HepG2 (cell line): ENCODE results near the gene BMPR2. TPM values are rescaled to one million over a fixed set of nuclear protein-coding genes. Genes with fewer than 3 reads are reported as not detected.

Experiments
- AKNA ChIP-seq: sonication (generic); formaldehyde crosslinking; IDR thresholded peaks from 2 replicates; pipeline ENCODE4 v1.4.0; 2020; ENCODE audit warnings: missing genetic modification reagents, borderline replicate concordance
- DBP ChIP-seq: sonication (generic); formaldehyde crosslinking; IDR thresholded peaks from 2 replicates; pipeline ENCODE4 v1.4.0; 2020; ENCODE audit warnings: missing genetic modification reagents; ENCODE audit errors: not compliant biosample characterization
- DMAP1 ChIP-seq: IDR thresholded peaks from 2 replicates; pipeline ENCODE4 v1.6.1; 2016
- GTF2F1 ChIP-seq: fragments of 150-350 bp; IDR thresholded peaks from 2 replicates; pipeline ENCODE4 v1.6.1; 2014; ENCODE audit warnings: low read length
- KAT8 ChIP-seq: IDR thresholded peaks from 2 replicates; pipeline ENCODE4 v1.6.1; 2016; ENCODE audit warnings: missing genetic modification reagents, missing compliant biosample characterization
- KDM5B ChIP-seq: sonication (generic); formaldehyde crosslinking; IDR thresholded peaks from 2 replicates; pipeline ENCODE4 v1.4.0; 2020; ENCODE audit warnings: missing genetic modification reagents, mild to moderate bottlenecking, borderline replicate concordance
- MIXL1 ChIP-seq: IDR thresholded peaks from 2 replicates; pipeline ENCODE4 v1.6.1; 2016
- MLX ChIP-seq: IDR thresholded peaks from 2 replicates; pipeline ENCODE4 v1.6.1; 2016
- RNF2 ChIP-seq: fragments of 450-650 bp; conservative IDR thresholded peaks from 2 replicates; pipeline ENCODE4 v1.6.1; 2016; ENCODE audit warnings: low read depth
- SIX4 ChIP-seq: sonication (generic); formaldehyde crosslinking; IDR thresholded peaks from 2 replicates; pipeline ENCODE4 v1.4.0; 2020; ENCODE audit warnings: missing genetic modification reagents
- TMF1 ChIP-seq: sonication (generic); formaldehyde crosslinking; IDR thresholded peaks from 2 replicates; pipeline ENCODE4 v1.8.1; 2022; ENCODE audit warnings: low read depth, missing genetic modification reagents
- ZBED4 ChIP-seq: sonication (generic); formaldehyde crosslinking; IDR thresholded peaks from 2 replicates; pipeline ENCODE4 v1.4.0; 2020; ENCODE audit warnings: missing genetic modification reagents, borderline replicate concordance
- ZFX ChIP-seq: sonication (generic); formaldehyde crosslinking; IDR thresholded peaks from 2 replicates; pipeline ENCODE4 v1.4.0; 2020; ENCODE audit warnings: mild to moderate bottlenecking, low read depth, missing genetic modification reagents, moderate library complexity
- ZHX1 ChIP-seq: sonication (generic); formaldehyde crosslinking; IDR thresholded peaks from 2 replicates; pipeline ENCODE4 v1.8.1; 2022; ENCODE audit warnings: low read depth, mild to moderate bottlenecking, missing genetic modification reagents
- ZNF563 ChIP-seq: sonication (generic); formaldehyde crosslinking; IDR thresholded peaks from 2 replicates; pipeline ENCODE4 v1.8.0; 2022; ENCODE audit warnings: mild to moderate bottlenecking, moderate library complexity, missing genetic modification reagents
- ZNF782 ChIP-seq: sonication (generic); formaldehyde crosslinking; IDR thresholded peaks from 2 replicates; pipeline ENCODE4 v1.4.0; 2020; ENCODE audit warnings: missing genetic modification reagents, mild to moderate bottlenecking, borderline replicate concordance
- ZZZ3 ChIP-seq: sonication (generic); formaldehyde crosslinking; IDR thresholded peaks from 2 replicates; pipeline ENCODE4 v1.4.0; 2020; ENCODE audit warnings: missing genetic modification reagents, mild to moderate bottlenecking, borderline replicate concordance
- polyA plus RNA-seq, 8 experiments: library from polyadenylated mRNA; depleted of rRNA in 3 of 8; stranded (reverse) in 7 of 8; unstranded in 1 of 8; fragments of >200 nt; fragmentation: Illumina TruSeq in 4 of 8; extraction: Trizol in 4 of 8; gene quantifications; 2 replicates each; pipeline versions ENCODE4 v1.2.1 to v1.2.3, GENCODE V29; 2011 to 2016; ENCODE audit warnings: low read depth in 4 of 8, missing spikeins in 1 of 8, mixed read lengths in 1 of 8; ENCODE audit not compliant: insufficient read depth in 1 of 8
- total RNA-seq, 5 experiments: library from RNA; depleted of rRNA; stranded (reverse); fragments of >200 nt; fragmentation: Illumina TruSeq; extraction: Trizol; gene quantifications; 2 replicates each; pipeline ENCODE4 v1.2.3, GENCODE V29; 2016; ENCODE audit warnings: low read depth in 1 of 5

The BMPR2 gene
- total and polyA plus RNA-seq, 2 of the 13 experiments (the other 11 are each of a cell fraction or from before 2014, with no cell fraction given), result 5.5 to 10.3 TPM

GRCh38 chr2:202375033-202375608 is 1.0 kb upstream of the BMPR2 start (continued):
- TF ChIP-seq ZBED4 (CRISPR knock-in tag) (no peak), DMAP1 (CRISPR knock-in tag) (no peak), ZNF782 (CRISPR knock-in tag) (0 out of 2 replicates have a peak, but pooled peaks have one; percentile 34), ZFX (CRISPR knock-in tag) (peak; percentile 61; the same call in 1 of the 2 replicates), GTF2F1 (no peak), SIX4 (CRISPR knock-in tag) (no peak), MIXL1 (CRISPR knock-in tag) (no peak), KAT8 (CRISPR knock-in tag) (no peak), ZZZ3 (CRISPR knock-in tag) (no peak; the same call in none of the 2 replicates), ZHX1 (CRISPR knock-in tag) (no peak; the same call in 1 of the 2 replicates), RNF2 (no peak), AKNA (CRISPR knock-in tag) (no peak), TMF1 (CRISPR knock-in tag) (no peak), DBP (no peak), KDM5B (CRISPR knock-in tag) (no peak; the same call in 1 of the 2 replicates), MLX (CRISPR knock-in tag) (peak; percentile 19; the same call in 1 of the 2 replicates), ZNF563 (0 out of 2 replicates have a peak, but pooled peaks have one; percentile 5)
